GM15510 (cell line): ENCODE measurements around the gene LAMA5.
A peak's percentile ranks its signal among the peaks of the same experiment; 100 is the strongest.

Experiments used
- POLR2A ChIP-seq: IDR thresholded peaks from 3 replicates; pipeline ENCODE4 v1.6.1; 2011; ENCODE audit warnings: borderline replicate concordance; ENCODE audit not compliant: insufficient read length; ENCODE audit errors: extremely low read depth

Gene LAMA5

GRCh38 chr20:62303340-62304226, 63.5 kb downstream of the LAMA5 start:
- TF ChIP-seq POLR2A: no peak

- TF ChIP-seq POLR2A: no peak
These were observed 64.1 kb downstream of the LAMA5 start for GRCh38 chr20:62303062-62303339.

- TF ChIP-seq POLR2A: peak; percentile 87
These were observed 64.6 kb downstream of the LAMA5 start, which contains the start of gene ADRM1 for GRCh38 chr20:62302341-62303061. TSS of gene ADRM1 (plus strand) at chr20:62302997. CDS start at chr20:62303569, 572 bp downstream.

GRCh38 chr20:62301773-62302340, 65.3 kb downstream of the LAMA5 start:
- no peak for TF ChIP-seq POLR2A

- TF ChIP-seq POLR2A: no peak
These were observed 65.9 kb downstream of the LAMA5 start for GRCh38 chr20:62301111-62301668.

GRCh38 chr20:62300319-62300718, 66.8 kb downstream of the LAMA5 start:
- TF ChIP-seq POLR2A: no peak

GRCh38 chr20:62299666-62300236, 67.4 kb downstream of the LAMA5 start:
- no peak for TF ChIP-seq POLR2A

- no peak for TF ChIP-seq POLR2A
These were observed 68.4 kb downstream of the LAMA5 start for GRCh38 chr20:62298577-62299249.

GRCh38 chr20:62297449-62298227, 69.5 kb downstream of the LAMA5 start:
- TF ChIP-seq POLR2A: no peak

GRCh38 chr20:62296724-62297448, 70.2 kb downstream of the LAMA5 start:
- TF ChIP-seq POLR2A: no peak

- TF ChIP-seq POLR2A: no peak
These were observed 72.6 kb downstream of the LAMA5 start for GRCh38 chr20:62294516-62294915.

- TF ChIP-seq POLR2A: no peak
These were observed 73.2 kb downstream of the LAMA5 start for GRCh38 chr20:62293946-62294345.
